Measurements from ENCODE around the gene LSR. TPM values are rescaled to one million over a fixed set of nuclear protein-coding genes. Genes with fewer than 3 reads are reported as not detected.

The LSR gene
- polyA plus RNA-seq, 3 donors from 2014 or later, result 5.3 to 14.2 (median 11.8) TPM

DNA sequence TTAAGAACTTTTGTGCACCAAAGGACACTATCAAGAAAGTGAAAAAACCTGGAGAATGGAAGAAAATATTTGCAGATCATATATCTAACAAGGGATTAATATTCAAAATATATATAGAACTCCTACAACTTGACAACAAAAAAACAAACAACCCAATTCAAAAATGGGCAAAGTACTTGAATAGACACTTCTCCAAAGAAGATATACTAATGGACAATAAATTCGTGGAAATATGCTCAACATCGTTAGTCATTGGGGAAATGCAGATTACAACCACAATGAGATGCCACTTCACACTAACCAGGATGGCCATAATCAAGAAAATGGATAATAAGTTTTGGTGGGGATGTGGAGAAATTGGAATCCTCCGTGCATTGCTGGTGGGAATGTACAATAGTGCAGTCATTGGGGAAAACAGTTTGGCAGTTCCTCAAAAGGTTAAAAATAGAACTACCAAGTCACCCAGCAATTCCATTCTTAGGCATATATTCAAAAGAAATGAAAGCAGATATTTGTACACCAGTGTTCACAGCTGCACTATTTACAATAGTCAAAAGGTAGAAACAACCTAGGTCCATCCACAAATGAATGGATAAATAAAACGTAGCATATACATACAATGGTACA, 2.2 kb upstream of the LSR start:
- Mint-ChIP-seq H3K27me3 (ENCODE audit: low read depth in 3 of 3) (peaks cover 8 to 42% (median 19%) of the 10 kb centered on the region in 3 donors), H3K4me1 (peaks cover 22 to 23% of the 10 kb centered on the region in 2 donors), H3K27ac (no peak overlapping the region), H3K9me3 (peaks cover 0 to 10% (median 3%) of the 10 kb centered on the region in 6 donors), H3K36me3 (peaks cover 4 to 14% (median 10%) of the 10 kb centered on the region in 3 donors), H3K4me3 (peak overlapping the region in 1 of 5 donors; percentile 84)
- no peak for DNase-seq

DNA sequence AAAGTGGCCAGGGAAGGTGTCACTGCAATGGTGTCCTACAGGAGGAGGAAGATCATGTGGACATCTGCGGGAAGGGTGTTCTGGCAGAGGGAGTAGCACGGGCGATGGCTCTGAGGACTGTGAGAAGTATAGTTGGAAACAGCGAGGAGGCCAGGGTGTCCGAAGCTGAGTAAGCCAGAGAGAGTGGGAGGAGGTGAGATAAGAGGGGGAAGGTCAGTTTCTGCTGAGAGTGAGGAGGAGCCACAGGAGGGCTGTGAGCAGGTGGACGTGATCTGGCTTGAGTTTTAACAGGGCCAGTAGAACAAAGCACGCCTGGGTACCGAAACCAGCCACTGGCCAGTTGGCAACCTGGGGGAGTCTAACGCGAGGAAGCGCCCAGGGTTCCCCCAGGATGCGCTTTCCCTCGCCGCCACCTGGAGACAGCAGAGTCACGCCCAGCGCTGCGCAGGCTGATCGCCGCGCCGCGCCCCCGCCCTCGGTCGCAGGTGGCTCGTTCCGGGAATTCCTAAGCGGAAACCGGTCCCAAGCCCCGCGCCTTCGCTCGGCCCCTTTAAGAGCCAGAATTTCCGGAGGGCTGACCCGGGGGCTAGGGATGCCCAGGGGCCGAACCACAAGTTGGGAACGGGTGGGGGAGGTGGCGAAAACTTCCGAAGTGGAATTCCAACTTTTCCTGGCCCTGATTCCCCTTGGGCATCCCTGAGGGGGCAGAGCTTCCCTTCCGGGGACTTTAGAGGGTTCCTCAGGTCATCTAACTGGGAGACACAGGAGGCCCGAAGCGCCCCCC, 1.1 kb upstream of the LSR start:
- H3K27ac Mint-ChIP-seq, result peak overlapping the region in 3 of 6 donors; percentile 40 to 74 (median 58)
- H3K4me3 Mint-ChIP-seq, result peak overlapping the region; percentile 73 to 87 (median 84)
- H3K9me3 Mint-ChIP-seq, result peaks cover 0 to 5% (median 0%) of the 10 kb centered on the region in 6 donors
- H3K36me3 Mint-ChIP-seq, result peaks cover 0 to 8% (median 4%) of the 10 kb centered on the region in 3 donors
- DNase-seq, result peak; percentile 14 to 24 (median 21)
- H3K4me1 Mint-ChIP-seq, result peaks cover 22 to 23% of the 10 kb centered on the region in 2 donors
- H3K27me3 Mint-ChIP-seq (ENCODE audit: low read depth in 3 of 3), result peaks cover 8 to 36% (median 19%) of the 10 kb centered on the region in 3 donors

DNA sequence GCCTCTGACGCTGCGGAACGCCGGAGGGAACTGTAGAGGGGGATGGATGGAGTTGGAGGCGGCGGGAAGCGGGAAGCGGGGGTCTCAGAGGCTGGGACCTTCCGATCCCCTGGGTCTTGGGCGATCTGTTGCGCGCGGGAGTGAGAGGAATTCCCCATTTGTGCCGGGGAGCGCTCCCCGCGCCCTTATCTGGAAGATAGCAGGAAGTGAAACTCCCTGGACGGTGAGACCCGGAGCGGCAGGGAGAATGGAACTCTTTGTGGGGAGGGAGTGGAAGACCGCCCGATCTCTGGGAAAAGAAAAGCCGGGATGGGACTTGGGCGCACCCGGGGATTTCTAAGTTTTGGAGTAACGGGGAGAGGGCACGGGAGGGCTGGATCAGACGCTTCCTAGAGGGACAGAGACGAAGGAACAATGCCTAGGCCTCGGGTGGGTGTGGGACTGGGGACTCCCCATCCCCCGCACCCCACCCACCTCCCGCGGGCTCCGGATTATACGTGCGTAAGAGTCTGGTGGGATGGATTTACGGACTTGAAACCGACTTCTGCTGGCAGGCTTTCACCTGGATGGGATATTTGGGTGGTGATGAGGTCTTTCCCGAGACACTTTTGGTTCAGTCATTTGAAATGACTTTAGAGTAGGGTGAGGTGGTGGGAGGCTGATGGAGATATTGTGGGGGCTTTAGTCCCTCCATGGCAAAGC, 495 bp downstream of the LSR start:
- Mint-ChIP-seq H3K4me3 (peak overlapping the region; percentile 74 to 87 (median 82)), H3K27me3 (ENCODE audit: low read depth in 3 of 3) (peaks cover 8 to 27% (median 16%) of the 10 kb centered on the region in 3 donors), H3K36me3 (no peaks in the 10 kb centered on the region), H3K9me3 (no peaks in the 10 kb centered on the region), H3K27ac (peak overlapping the region in 3 of 6 donors; percentile 42 to 83 (median 72)), H3K4me1 (peaks cover 22 to 23% of the 10 kb centered on the region in 2 donors)
- no peak for DNase-seq

DNA sequence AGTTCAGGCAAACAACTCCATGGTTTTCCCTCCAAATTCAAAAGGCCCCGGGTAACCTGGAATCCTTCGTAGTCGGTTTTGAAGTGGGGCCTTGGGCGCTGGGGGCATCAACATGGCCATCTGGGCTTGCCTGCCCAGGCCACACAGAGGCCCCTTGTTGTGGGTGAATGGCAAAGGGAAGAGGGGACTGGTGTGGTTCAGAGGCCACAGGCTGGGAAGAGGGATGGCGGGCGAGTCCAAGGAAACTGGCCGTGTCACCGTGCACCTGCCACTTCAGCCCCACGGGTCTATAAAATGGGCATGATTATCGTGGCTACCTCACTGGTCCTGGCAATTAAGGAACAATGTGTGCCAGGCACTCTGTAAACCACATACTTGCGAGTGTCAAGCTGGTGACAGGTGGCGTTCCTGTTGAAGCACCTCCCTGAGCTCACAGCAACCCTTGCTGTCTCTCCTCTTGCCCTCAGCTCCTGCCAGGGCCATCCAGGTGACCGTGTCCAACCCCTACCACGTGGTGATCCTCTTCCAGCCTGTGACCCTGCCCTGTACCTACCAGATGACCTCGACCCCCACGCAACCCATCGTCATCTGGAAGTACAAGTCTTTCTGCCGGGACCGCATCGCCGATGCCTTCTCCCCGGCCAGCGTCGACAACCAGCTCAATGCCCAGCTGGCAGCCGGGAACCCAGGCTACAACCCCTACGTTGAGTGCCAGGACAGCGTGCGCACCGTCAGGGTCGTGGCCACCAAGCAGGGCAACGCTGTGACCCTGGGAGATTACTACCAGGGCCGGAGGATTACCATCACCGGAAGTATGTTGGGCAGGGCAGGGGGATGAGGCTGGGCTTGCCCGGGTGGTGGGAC, 1.3 kb downstream of the LSR start:
- peak overlapping the region in 4 of 5 donors; percentile 38 to 87 (median 56) for H3K4me3 Mint-ChIP-seq
- DNase-seq, result no peak
- H3K36me3 Mint-ChIP-seq, result peaks cover 0 to under 1% (median 0%) of the 10 kb centered on the region in 3 donors
- peaks cover 8 to 23% (median 13%) of the 10 kb centered on the region in 3 donors for H3K27me3 Mint-ChIP-seq (ENCODE audit: low read depth in 3 of 3)
- peaks cover 0 to under 1% (median 0%) of the 10 kb centered on the region in 6 donors for H3K9me3 Mint-ChIP-seq
- H3K4me1 Mint-ChIP-seq, result peaks cover 22 to 23% of the 10 kb centered on the region in 2 donors
- peak overlapping the region in 1 of 6 donors; percentile 83 for H3K27ac Mint-ChIP-seq

DNA sequence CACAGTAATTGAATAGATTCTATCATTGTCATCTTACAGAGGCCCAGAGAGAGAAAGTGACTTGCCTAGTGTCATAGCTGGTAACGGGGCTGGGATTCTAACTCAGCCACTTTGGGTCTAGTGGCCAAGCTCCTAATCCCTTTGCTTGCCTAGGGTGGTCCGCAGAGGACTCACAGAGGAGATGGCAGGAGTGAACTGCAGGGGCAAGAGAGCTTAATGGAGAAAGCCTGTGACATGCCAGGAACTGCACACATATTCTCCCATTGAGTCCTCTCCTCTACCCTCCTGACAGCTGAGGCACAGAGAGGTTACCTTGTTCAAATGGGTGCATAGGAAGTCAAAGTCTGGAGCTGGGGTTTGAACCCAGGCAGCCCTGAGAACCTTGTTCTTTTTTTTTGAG, 2.7 kb downstream of the LSR start:
- peaks cover 0 to 2% (median 0%) of the 10 kb centered on the region in 6 donors for H3K9me3 Mint-ChIP-seq
- peaks cover 3 to 19% (median 13%) of the 10 kb centered on the region in 3 donors for H3K27me3 Mint-ChIP-seq (ENCODE audit: low read depth in 3 of 3)
- peaks cover 0 to 4% (median 0%) of the 10 kb centered on the region in 3 donors for H3K36me3 Mint-ChIP-seq
- peaks cover 22 to 23% of the 10 kb centered on the region in 2 donors for H3K4me1 Mint-ChIP-seq
- H3K4me3 Mint-ChIP-seq, result no peak overlapping the region
- no peak for DNase-seq
- H3K27ac Mint-ChIP-seq, result no peak overlapping the region

DNA sequence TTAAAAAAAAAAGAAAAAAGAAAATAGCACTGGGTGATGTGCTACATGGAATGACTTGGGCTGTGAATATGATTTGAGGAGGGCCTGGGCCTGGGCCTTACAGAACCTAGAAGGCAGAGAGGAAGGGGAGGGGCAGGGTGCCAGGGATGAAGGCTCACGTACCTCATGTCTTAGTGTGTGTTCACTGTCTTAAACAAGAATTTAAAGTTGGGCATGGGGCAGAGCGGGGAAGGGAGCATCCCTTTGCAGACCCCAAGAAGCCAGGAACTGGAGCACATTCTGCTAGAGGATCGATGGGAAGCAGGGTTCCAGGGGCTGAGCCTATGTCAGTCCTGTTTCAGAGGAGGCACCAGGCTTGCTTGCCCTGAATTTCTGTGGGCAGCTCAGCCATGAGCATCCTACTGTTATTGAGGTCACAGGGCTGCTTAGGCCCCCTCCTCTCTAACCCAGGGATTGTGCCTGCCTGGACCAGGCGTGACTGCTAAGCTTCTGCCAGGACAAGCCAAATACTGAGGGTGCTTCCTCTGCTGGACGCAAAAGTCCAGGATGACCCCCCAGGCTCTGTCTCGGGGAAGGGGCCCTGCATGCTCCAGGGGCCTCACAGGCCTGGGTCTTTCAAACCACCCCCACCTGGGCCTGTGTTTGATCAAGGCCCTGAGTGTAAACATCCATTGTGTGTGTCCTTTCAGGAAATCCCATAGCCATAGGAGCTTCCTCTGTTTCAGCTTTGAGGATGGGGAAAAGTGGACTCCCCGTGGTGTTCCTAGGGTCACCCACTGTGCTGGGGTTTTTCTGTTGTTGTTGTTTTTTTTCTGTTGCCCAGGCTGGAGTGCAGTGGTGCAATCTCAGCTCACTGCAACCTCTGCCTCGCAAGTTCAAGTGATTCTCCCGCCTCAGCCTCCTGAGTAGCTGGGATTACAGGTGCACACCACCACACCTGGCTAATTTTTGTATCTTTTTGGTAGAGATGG, 4.8 kb downstream of the LSR start:
- H3K4me3 Mint-ChIP-seq, result no peak overlapping the region
- H3K27me3 Mint-ChIP-seq (ENCODE audit: low read depth in 3 of 3), result peaks cover 3 to 12% (median 9%) of the 10 kb centered on the region in 3 donors
- peaks cover 12 to 13% of the 10 kb centered on the region in 2 donors for H3K4me1 Mint-ChIP-seq
- peaks cover 0 to 4% (median 0%) of the 10 kb centered on the region in 3 donors for H3K36me3 Mint-ChIP-seq
- no peak overlapping the region for H3K27ac Mint-ChIP-seq
- DNase-seq, result no peak
- peaks cover 0 to 2% (median 0%) of the 10 kb centered on the region in 6 donors for H3K9me3 Mint-ChIP-seq

DNA sequence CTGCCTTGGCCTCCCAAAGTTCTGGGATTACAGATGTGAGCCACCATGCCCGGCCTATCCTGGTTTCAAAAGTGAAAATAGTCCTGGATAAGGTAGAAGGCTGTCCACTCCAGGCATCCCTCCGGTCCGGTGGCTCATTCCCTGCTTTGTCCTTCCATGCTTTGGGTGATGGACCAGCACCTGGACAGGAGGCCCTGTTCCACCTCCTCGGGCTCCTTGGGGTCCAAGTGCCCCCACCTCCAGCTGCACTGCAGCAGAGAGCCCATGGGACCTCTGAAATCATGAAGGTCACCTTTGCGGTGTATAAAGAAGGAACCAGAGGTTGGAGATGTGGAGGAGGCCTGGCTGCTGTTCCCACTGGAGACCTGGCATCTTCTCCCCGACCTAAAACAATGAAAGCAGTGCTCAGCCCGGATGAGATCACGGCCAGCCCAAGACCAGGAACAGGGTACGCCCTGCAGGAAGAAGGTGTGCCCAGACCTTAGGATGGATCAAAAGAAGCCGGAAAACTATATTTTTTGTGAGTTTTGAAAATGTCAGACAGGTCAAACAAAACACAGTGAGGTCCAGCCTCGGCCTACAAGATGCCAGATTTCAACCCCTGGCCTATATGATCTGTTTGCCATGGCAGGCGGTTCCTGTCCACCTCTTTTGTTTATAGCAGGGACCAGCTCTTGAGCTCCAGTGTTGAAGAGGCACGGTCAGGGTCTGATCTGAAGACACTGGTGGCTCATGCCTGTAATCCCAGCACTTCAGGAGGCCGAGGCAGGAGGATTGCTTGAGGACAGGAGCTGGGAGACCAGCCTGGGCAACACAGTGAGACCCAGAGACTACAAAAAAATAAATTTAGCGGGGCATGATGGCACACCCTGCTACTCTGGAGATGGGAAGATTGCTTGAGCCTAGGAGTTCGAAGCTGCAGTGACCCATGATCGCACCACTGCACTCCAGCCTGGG, 5.8 kb downstream of the LSR start:
- Mint-ChIP-seq H3K4me1 (peaks cover 2 to 5% of the 10 kb centered on the region in 2 donors), H3K4me3 (no peak overlapping the region), H3K27ac (peak overlapping the region in 1 of 6 donors; percentile 50), H3K36me3 (peaks cover 0 to 4% (median 0%) of the 10 kb centered on the region in 3 donors), H3K9me3 (peaks cover 0 to 2% (median 0%) of the 10 kb centered on the region in 6 donors), H3K27me3 (ENCODE audit: low read depth in 3 of 3) (peaks cover under 1 to 8% (median 6%) of the 10 kb centered on the region in 3 donors)
- DNase-seq, result no peak

DNA sequence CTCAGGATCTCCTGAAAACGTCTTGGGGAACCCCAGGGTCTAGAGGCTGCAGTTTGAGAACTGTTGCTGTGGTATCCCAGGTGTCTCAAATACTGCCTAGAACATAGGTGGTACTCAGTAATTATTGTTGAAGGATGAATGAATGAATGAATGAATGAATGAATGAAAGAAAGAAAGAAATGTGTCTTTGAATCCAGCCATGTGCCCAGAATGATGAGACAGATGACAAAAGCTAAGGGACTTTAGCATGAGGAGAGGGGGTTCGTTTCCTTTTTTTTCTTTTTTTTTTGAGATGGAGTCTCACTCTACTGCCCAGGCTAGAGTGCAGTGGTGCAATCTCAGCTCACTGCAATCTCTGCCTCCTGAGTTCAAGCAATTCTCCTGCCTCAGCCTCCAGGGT, 7.8 kb downstream of the LSR start:
- H3K27ac Mint-ChIP-seq, result no peak overlapping the region
- H3K9me3 Mint-ChIP-seq, result peaks cover 0 to 2% (median 0%) of the 10 kb centered on the region in 6 donors
- no peaks in the 10 kb centered on the region for H3K4me1 Mint-ChIP-seq
- no peak overlapping the region for H3K4me3 Mint-ChIP-seq
- H3K27me3 Mint-ChIP-seq (ENCODE audit: low read depth in 3 of 3), result peaks cover 0 to 1% (median 0%) of the 10 kb centered on the region in 3 donors
- H3K36me3 Mint-ChIP-seq, result peaks cover 0 to 4% (median 0%) of the 10 kb centered on the region in 3 donors
- DNase-seq, result no peak

DNA sequence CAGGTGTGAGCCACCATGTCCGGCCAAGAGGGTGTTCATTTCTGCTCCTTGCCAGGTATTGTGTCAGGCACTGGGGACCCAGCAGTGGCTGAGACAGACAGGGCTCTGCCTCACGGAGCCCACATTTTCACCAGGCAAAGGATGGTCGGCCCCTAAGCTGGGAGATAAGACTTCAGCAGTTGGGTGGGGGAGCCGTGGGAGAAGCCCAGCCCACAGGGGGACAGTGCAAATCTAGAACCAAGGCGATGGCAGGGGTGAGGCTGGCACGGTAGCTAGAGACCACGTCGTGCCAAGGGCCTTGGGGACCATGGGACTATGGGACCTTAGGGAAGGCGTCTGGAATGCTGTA, 8.3 kb downstream of the LSR start:
- Mint-ChIP-seq H3K36me3 (peaks cover 0 to 4% (median 0%) of the 10 kb centered on the region in 3 donors), H3K9me3 (peaks cover 0 to 2% (median 0%) of the 10 kb centered on the region in 6 donors), H3K27me3 (ENCODE audit: low read depth in 3 of 3) (peaks cover 0 to 1% (median 0%) of the 10 kb centered on the region in 3 donors), H3K4me3 (no peak overlapping the region), H3K4me1 (no peaks in the 10 kb centered on the region), H3K27ac (no peak overlapping the region)
- no peak for DNase-seq

DNA sequence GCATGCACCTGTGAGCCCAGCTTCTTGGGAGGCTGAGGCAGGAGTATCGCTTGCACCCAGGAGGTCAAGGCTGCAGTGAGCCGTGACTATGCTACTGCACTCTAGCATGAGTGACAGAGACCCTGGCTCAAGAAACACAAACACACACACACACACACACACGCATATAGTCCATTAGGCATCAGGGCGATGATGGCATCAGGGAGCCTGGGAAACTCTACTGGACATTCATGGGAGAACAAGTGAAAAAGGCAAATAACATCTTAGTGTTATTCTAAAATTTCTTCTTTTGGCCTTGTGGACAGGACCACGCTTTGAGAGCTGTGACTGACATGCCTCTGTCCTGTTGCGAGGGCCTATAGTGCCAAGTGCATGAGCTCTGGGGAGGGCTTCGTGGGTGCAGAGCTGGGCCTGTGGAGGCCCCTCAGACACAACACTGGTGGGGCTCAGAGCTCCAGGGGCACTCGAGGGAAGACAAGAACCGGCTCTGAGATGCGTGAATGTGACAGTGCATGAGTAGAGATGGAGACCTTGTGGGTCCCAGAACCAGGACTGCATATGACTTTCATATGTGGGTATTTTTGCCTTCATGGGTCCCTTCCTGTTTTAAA, 12.0 kb downstream of the LSR start:
- no peak overlapping the region for H3K4me3 Mint-ChIP-seq

More for the DNA sequence above, 12.0 kb downstream of the LSR start:
- peaks cover 16 to 20% of the 10 kb centered on the region in 2 donors for H3K4me1 Mint-ChIP-seq
- H3K9me3 Mint-ChIP-seq, result no peaks in the 10 kb centered on the region
- peak overlapping the region in 1 of 6 donors; percentile 68 for H3K27ac Mint-ChIP-seq
- H3K36me3 Mint-ChIP-seq, result no peaks in the 10 kb centered on the region
- no peak for DNase-seq
- H3K27me3 Mint-ChIP-seq (ENCODE audit: low read depth in 3 of 3), result peaks cover 2 to 3% (median 3%) of the 10 kb centered on the region in 3 donors
